Sigmoid colon (tissue), 4 donors: ENCODE measurements around the gene DCTN3.

ENCODE experiments used
- CTCF ChIP-seq, 4 experiments: fragments of 450-650 bp in 3 of 4; fragments of 200-600 bp in 1 of 4; IDR thresholded peaks; one replicate each; pipeline ENCODE4 v1.5.1; 2016 to 2019; ENCODE audit warnings: antibody characterized with exemption in 4 of 4, mild to moderate bottlenecking in 3 of 4, moderate library complexity in 2 of 4
- EP300 ChIP-seq, 4 donors: sonication (generic); formaldehyde crosslinking; IDR thresholded peaks; one replicate each; pipeline ENCODE4 v1.6.1; 2017; ENCODE audit warnings: antibody characterized with exemption in 4 of 4

GRCh38 chr9:34624475-34625185 is 4.3 kb upstream of the DCTN3 start:
- TF ChIP-seq CTCF (IDR thresholded peaks at IDR 0.05) (no peak), EP300 (IDR thresholded peaks at IDR 0.05) (no peak)
